Measurements from ENCODE around the gene NUP50.
"Not testable (repeated sequence)": the region's sequence is repeated elsewhere in the genome, so short reads cannot be mapped to it uniquely, and the experiment has no call there.

NUP50 gene

GRCh38 chr22:45190202-45190872 is 26.6 kb downstream of the NUP50 start:
- in situ Hi-C loops (cut with MboI; ENCODE audit: low pct_unique_long_range_greater_than_20kb, low sequenced_read_pairs): no loop called here
- DNase-seq: no peak

- in situ Hi-C loops (cut with MboI; ENCODE audit: low pct_unique_long_range_greater_than_20kb, low sequenced_read_pairs); DNase-seq: not testable (repeated sequence)
Measured at GRCh38 chr22:45191746-45192145, 28.0 kb downstream of the NUP50 start.

- in situ Hi-C loops (cut with MboI; ENCODE audit: low pct_unique_long_range_greater_than_20kb, low sequenced_read_pairs): no loop called here
- DNase-seq: no peak
Measured at GRCh38 chr22:45192701-45193187, 29.0 kb downstream of the NUP50 start.

GRCh38 chr22:45194686-45195085 is 31.0 kb downstream of the NUP50 start:
- in situ Hi-C loops (cut with MboI; ENCODE audit: low pct_unique_long_range_greater_than_20kb, low sequenced_read_pairs): no loop called here
- DNase-seq: no peak

- DNase-seq: no peak
- in situ Hi-C loops (cut with MboI; ENCODE audit: low pct_unique_long_range_greater_than_20kb, low sequenced_read_pairs): no loop called here
Measured at GRCh38 chr22:45195616-45196015, 31.9 kb downstream of the NUP50 start.

GRCh38 chr22:45196308-45196707 is 32.6 kb downstream of the NUP50 start:
- in situ Hi-C loops (cut with MboI; ENCODE audit: low pct_unique_long_range_greater_than_20kb, low sequenced_read_pairs): no loop called here
- DNase-seq: no peak

- DNase-seq: no peak
- in situ Hi-C loops (cut with MboI; ENCODE audit: low pct_unique_long_range_greater_than_20kb, low sequenced_read_pairs): no loop called here
Measured at GRCh38 chr22:45196926-45197605, 33.3 kb downstream of the NUP50 start.

GRCh38 chr22:45197606-45198462 is 34.1 kb downstream of the NUP50 start:
- DNase-seq: no peak
- in situ Hi-C loops (cut with MboI; ENCODE audit: low pct_unique_long_range_greater_than_20kb, low sequenced_read_pairs): no loop called here

- in situ Hi-C loops (cut with MboI; ENCODE audit: low pct_unique_long_range_greater_than_20kb, low sequenced_read_pairs): no loop called here
- no peak for DNase-seq
Measured at GRCh38 chr22:45198463-45198795, 34.7 kb downstream of the NUP50 start.

GRCh38 chr22:45199723-45200122 is 36.0 kb downstream of the NUP50 start:
- no peak for DNase-seq
- in situ Hi-C loops (cut with MboI; ENCODE audit: low pct_unique_long_range_greater_than_20kb, low sequenced_read_pairs): no loop called here

GRCh38 chr22:45200230-45200629 is 36.5 kb downstream of the NUP50 start:
- no peak for DNase-seq
- in situ Hi-C loops (cut with MboI; ENCODE audit: low pct_unique_long_range_greater_than_20kb, low sequenced_read_pairs): no loop called here

GRCh38 chr22:45200860-45201511 is 37.3 kb downstream of the NUP50 start:
- DNase-seq: no peak
- in situ Hi-C loops (cut with MboI; ENCODE audit: low pct_unique_long_range_greater_than_20kb, low sequenced_read_pairs): no loop called here

GRCh38 chr22:45201678-45202332 is 38.1 kb downstream of the NUP50 start:
- in situ Hi-C loops (cut with MboI; ENCODE audit: low pct_unique_long_range_greater_than_20kb, low sequenced_read_pairs): no loop called here
- DNase-seq: no peak

- DNase-seq: no peak
- in situ Hi-C loops (cut with MboI; ENCODE audit: low pct_unique_long_range_greater_than_20kb, low sequenced_read_pairs): no loop called here
Measured at GRCh38 chr22:45202333-45203149, 38.8 kb downstream of the NUP50 start.

GRCh38 chr22:45203150-45203951 is 39.6 kb downstream of the NUP50 start:
- in situ Hi-C loops (cut with MboI; ENCODE audit: low pct_unique_long_range_greater_than_20kb, low sequenced_read_pairs): no loop called here
- no peak for DNase-seq

GRCh38 chr22:45204241-45204640 is 40.5 kb downstream of the NUP50 start:
- no peak for DNase-seq
- in situ Hi-C loops (cut with MboI; ENCODE audit: low pct_unique_long_range_greater_than_20kb, low sequenced_read_pairs): no loop called here

GRCh38 chr22:45204819-45205218 is 41.1 kb downstream of the NUP50 start:
- in situ Hi-C loops (cut with MboI; ENCODE audit: low pct_unique_long_range_greater_than_20kb, low sequenced_read_pairs): no loop called here

More at GRCh38 chr22:45204819-45205218, 41.1 kb downstream of the NUP50 start:
- no peak for DNase-seq

Data from KBM-7 (cell line).